GM12864 (cell line): Measurements from ENCODE around the gene SEMA4A.
A peak's percentile ranks its signal among the peaks of the same experiment; 100 is the strongest.

Source experiments
- DNase-seq: peaks from one replicate; pipeline ENCODE4 v3.0.0-alpha.2; 2011; ENCODE audit warnings: low read depth
- H3K4me3 ChIP-seq: 2 replicates; pipeline ENCODE4 v1.5.1; 2011; ENCODE audit warnings: mild to moderate bottlenecking, low read depth, low read length, control low read depth
- TF ChIP-seq, protein P1 (sequence below): IDR thresholded peaks from 2 replicates; pipeline ENCODE4 v1.5.1; 2011; ENCODE audit warnings: low read depth, mild to moderate bottlenecking, moderate library complexity, low read length, control low read depth, inconsistent platforms; ENCODE audit errors: missing control alignments

The SEMA4A gene

DNA sequence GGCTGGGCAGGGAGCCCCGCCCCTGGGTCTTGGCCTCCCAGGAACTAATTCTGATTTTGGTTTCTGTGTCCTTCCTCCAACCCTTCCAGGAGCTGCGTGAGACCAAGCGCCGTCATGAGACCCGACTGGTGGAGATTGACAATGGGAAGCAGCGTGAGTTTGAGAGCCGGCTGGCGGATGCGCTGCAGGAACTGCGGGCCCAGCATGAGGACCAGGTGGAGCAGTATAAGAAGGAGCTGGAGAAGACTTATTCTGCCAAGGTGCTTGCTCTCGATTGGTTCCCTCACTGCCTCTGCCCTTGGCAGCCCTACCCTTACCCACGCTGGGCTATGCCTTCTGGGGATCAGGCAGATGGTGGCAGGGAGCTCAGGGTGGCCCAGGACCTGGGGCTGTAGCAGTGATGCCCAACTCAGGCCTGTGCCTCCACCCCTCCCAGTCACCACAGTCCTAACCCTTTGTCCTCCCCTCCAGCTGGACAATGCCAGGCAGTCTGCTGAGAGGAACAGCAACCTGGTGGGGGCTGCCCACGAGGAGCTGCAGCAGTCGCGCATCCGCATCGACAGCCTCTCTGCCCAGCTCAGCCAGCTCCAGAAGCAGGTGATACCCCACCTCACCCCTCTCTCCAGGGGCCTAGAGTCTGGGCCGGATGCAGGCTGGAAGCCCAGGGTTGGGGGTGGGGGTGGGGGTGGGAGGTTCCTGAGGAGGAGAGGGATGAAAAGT, 18.5 kb upstream of the SEMA4A start:
- no peak for DNase-seq
- TF ChIP-seq, protein P1, sequence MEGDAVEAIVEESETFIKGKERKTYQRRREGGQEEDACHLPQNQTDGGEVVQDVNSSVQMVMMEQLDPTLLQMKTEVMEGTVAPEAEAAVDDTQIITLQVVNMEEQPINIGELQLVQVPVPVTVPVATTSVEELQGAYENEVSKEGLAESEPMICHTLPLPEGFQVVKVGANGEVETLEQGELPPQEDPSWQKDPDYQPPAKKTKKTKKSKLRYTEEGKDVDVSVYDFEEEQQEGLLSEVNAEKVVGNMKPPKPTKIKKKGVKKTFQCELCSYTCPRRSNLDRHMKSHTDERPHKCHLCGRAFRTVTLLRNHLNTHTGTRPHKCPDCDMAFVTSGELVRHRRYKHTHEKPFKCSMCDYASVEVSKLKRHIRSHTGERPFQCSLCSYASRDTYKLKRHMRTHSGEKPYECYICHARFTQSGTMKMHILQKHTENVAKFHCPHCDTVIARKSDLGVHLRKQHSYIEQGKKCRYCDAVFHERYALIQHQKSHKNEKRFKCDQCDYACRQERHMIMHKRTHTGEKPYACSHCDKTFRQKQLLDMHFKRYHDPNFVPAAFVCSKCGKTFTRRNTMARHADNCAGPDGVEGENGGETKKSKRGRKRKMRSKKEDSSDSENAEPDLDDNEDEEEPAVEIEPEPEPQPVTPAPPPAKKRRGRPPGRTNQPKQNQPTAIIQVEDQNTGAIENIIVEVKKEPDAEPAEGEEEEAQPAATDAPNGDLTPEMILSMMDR, result no peak
- H3K4me3 ChIP-seq, result no peak overlapping the region

DNA sequence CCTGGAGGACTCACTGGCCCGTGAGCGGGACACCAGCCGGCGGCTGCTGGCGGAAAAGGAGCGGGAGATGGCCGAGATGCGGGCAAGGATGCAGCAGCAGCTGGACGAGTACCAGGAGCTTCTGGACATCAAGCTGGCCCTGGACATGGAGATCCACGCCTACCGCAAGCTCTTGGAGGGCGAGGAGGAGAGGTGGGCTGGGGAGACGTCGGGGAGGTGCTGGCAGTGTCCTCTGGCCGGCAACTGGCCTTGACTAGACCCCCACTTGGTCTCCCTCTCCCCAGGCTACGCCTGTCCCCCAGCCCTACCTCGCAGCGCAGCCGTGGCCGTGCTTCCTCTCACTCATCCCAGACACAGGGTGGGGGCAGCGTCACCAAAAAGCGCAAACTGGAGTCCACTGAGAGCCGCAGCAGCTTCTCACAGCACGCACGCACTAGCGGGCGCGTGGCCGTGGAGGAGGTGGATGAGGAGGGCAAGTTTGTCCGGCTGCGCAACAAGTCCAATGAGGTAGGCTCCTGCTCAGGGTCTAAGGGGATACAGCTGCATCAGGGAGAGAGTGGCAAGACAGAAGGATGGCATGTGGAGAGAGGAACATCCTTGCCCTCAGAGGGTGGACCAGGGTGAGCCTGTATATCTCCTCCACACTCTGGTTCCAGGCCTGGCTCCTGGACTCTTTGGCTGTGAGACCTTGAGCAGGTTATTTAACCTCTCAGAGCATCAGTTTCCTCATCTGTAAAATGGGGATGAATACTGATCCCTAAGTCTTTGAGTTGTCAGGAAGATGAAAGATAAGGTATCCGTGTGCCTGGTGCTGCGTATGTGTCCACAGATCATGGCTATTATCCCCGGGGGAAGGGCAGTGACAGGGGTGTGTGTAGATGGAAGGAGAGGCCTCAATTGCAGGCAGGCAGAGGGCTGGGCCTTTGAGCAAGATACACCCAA, 17.2 kb upstream of the SEMA4A start:
- no peak overlapping the region for H3K4me3 ChIP-seq
- DNase-seq, result no peak
- TF ChIP-seq, protein P1, result no peak

DNA sequence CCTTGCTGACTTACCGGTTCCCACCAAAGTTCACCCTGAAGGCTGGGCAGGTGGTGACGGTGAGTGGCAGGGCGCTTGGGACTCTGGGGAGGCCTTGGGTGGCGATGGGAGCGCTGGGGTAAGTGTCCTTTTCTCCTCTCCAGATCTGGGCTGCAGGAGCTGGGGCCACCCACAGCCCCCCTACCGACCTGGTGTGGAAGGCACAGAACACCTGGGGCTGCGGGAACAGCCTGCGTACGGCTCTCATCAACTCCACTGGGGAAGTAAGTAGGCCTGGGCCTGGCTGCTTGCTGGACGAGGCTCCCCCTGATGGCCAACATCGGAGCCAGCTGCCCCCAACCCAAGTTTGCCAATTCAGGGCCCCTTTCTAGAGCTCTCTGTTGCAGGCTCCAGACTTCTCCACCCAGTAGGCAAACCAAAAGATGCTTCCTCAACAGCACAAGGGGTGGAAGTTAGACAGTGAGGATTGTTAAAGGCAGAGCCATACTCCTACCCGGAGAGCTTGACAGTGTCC, 16.4 kb upstream of the SEMA4A start:
- DNase-seq, result no peak
- TF ChIP-seq, protein P1, result no peak
- H3K4me3 ChIP-seq, result no peak overlapping the region

DNA sequence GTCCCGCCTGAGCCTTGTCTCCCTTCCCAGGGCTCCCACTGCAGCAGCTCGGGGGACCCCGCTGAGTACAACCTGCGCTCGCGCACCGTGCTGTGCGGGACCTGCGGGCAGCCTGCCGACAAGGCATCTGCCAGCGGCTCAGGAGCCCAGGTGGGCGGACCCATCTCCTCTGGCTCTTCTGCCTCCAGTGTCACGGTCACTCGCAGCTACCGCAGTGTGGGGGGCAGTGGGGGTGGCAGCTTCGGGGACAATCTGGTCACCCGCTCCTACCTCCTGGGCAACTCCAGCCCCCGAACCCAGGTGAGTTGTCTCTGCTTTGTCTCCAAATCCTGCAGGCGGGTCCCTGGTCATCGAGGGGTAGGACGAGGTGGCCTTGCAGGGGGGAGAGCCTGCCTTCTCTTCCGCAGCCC, 14.9 kb upstream of the SEMA4A start:
- DNase-seq, result no peak
- TF ChIP-seq, protein P1, result no peak
- no peak overlapping the region for H3K4me3 ChIP-seq

DNA sequence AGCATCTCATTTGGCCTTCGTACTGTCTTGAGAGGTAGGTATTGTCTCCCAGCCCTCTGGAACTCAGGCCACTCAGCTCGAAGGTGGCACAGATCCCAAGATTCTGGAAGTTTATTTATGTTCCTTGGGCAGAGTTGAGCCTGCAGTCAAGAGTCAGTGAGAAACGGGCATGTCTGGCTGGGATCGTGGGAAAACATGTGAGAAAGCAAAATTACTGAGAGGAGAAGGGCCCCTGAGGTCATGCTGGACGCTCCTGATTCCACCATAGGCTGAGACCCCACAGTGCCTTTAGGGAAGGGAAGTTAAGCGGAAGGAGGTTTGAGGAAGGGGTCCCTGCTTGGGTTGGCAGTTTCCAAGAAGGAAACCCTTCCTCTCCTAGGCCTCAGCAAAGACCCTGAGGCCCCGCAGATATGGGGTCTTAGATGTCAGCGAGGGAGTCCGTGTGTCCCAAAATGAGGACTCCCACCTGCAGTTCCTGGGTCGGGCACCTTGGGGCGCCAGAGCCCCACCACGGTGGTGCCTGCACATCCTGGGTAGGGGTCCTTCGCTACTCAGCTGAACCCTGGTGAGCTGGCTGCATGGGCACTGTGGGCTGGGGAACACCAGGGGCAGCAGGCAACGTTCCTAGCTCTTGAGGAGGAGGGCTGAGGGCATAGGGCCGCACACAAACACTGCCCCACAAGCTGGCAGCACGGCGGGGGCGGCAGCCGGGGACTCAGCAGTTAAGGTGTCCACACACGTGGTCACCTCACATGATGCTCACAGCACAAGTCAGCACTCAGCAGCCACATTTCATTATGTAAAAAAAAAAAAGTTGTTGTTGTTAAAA, 12.3 kb upstream of the SEMA4A start:
- TF ChIP-seq, protein P1, result peak; percentile 86
- H3K4me3 ChIP-seq, result no peak overlapping the region
- DNase-seq, result no peak

DNA sequence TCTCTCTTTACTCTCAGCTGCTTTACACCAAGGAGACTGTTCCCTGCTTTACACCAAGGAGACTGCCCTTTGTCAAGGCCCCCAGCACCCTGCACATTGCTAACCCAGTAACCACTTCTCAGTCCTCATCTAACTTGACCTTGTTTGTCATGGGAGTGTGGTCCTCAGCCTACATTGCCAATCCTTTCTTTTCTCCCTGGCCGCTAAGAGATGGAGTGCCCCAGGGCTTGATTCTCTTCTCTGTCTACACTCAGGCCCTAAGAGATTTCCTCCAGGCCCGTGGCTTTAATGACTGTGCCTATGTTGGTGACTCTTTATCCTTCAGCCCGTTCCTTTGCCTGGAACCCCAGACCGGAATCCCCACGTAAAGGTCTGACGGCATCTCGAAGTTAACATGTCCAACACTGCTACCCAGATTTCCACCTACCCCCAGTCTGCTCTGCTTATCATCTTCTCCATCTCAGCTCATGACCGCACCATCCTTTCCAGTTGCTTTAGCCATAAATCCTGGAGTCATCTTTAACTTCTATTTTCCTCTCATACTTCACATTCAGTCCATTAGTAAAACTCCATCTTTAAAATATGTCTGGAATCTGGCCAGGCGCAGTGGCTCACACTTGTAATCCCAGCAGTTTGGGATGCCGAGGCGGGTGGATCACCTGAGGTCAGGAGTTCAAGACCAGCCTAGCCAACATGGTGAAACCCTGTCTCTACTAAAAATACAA, 9.5 kb upstream of the SEMA4A start:
- no peak for DNase-seq
- H3K4me3 ChIP-seq, result no peak overlapping the region
- TF ChIP-seq, protein P1, result no peak
